T1000 (cell line): ENCODE measurements around the gene OR2J3.
"Not testable (repeated sequence)": the region's sequence is repeated elsewhere in the genome, so short reads cannot be mapped to it uniquely, and the experiment has no call there.

Experiments
- DNase-seq: peaks from one replicate; lab custom pipeline; 2025; ENCODE audit warnings: mixed read lengths; lab: John Stamatoyannopoulos, UW

The OR2J3 gene

GRCh38 chr6:29107758-29108157 is at the start of gene OR2J3:
Gene OR2J3, plus strand, starts transcription at chr6:29108058. Its CDS starts 3,833 bp downstream, at chr6:29111891.
- no peak for DNase-seq

DNA sequence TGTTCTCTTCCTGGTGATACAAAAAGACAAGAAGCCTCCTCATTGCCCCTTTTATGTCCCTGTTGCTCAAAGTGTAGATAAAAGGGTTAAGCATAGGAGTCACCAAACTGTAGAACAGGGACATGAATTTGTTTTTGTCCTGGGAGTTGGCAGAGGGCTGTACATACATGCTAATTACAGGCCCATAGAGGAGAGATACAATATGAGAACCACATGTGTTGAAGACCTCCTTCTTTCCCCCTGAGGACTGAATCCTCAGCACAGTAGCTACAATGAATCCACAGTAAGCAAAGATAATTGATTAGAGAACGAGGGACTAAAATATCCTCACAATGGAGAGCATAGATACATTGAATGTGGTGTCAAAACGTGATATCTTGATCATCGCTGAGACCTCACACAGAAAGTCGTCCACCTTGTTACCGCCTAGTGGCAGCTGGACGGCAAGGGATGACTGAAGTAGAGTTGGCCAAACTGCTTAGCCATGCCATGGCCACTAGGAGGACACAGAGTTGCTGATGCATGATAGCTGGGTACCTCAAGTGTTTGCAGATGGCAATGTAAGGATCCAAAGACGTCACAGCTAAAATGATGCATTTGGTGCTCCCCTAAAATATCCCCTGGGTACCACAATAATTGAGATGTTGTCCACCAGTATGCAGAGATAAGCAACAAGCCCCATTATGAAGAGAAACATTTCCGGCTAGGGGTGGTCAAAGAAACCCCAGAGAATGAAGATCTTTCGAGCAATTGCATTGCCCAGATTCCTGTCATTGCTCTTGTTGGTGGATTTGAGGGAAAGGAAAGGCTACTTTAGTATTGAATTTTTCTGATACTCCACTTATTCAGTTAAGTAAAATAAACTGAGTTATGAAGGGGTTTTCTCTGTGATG is 35.8 kb upstream of the OR2J3 start:
- DNase-seq: no peak

DNA sequence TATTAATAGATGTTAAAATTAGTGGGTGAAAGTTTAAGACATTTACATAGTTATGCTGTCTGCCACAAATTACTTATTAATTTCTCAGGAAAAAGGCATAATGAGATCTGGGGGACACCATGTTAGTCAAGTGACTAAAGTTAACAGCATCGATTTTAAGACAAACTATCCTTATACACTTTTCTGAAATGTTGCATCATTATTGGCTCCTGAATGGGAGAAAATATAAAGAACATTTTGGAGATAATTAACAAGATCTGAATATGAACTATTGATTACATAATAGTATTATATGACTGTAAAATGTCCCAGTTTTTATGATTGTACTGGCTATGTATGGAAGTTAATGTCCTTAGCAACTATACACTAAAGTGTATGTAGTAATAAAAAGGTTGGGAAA is 28.7 kb upstream of the OR2J3 start:
- DNase-seq: no peak

GRCh38 chr6:29081312-29081711 is 26.5 kb upstream of the OR2J3 start:
- DNase-seq: no peak

DNA sequence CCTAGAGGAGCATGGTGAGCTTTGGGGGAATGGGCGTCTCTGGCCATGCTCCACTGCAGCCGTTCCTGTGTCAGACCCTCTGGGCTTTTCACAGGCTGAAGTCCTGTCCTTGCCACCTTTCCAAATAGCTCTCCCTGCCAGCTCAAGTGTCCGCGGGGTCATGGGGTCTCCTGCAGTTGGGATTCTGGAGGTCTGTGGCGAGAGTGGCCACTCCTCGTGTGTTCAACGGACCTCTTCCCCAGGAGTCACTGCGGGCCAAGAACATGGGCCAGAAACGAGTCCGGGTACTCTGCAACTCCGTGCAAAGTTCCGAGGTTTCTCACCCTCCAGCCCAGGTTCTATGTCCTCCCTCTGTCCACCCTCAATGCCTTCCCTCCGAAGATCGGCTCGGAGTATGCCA is 25.4 kb upstream of the OR2J3 start:
- no peak for DNase-seq

DNA sequence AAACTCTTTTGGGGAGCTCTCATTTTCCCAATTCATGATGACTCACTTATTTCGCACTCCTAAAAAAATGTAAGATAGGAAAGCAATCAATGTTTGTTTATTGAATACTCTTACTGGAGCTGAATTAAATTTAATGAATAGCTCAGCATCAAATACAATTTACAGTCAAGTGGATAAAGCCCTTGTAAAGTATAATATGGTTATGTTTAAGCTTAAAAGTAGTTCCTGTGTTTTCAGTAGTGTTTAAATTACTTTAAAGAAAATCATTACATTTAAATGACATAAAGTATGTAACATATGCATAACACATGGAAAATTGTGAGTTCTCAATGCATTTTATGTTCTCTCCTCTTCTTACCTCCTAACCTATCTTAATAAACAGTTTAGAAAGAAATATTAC is 20.6 kb upstream of the OR2J3 start, which contains the start of gene OR2B3:
Gene OR2B3 (minus strand): TSS at position 101 of the 400 bp plus-strand sequence. CDS start 65 bp downstream, at position 36.
- no peak for DNase-seq

DNA sequence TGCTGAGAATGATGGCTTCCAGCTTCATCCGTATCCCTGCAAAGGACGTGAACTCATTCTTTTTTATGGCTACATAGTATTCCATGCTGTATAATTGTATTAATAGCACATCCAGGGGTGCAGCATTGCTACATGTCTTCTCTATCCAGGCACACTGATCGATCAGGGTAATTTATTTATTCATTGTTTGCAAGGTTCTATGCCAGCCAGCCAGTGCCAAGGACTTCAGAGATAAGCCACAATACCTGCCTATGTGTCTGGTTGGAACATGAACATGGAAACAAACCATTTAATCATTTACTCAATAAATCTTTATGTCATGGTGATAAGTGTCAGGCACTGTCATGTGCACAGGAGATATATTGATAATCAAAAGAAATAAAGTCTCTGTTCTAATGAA is 14.9 kb upstream of the OR2J3 start:
- DNase-seq: no peak

- DNase-seq: no peak
These were observed 10.1 kb upstream of the OR2J3 start for GRCh38 chr6:29097803-29098202.

- no peak for DNase-seq
These were observed 8.7 kb upstream of the OR2J3 start, which contains the start of gene OR2J1 for GRCh38 chr6:29099190-29099589. Gene OR2J1, plus strand, starts transcription at chr6:29099490. Its CDS starts 1,453 bp downstream, at chr6:29100943.

GRCh38 chr6:29112135-29112534 is 4.3 kb downstream of the OR2J3 start:
- no peak for DNase-seq

DNA sequence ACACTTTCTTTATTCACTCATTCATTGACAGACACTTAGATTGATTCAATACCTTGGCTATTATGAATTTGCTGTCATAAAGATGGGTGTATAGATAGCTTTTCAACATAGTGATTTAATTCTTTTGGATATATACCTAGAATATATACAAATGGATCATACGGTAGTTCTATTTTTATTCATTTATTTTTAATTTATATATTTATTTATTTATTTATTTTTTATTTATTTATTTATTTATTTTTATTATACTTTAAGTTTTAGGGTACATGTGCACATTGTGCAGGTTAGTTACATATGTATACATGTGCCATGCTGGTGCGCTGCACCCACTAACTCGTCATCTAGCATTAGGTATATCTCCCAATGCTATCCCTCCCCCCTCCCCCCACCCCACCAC is 7.1 kb downstream of the OR2J3 start:
- DNase-seq: not testable (repeated sequence)

GRCh38 chr6:29129326-29130012 is 21.6 kb downstream of the OR2J3 start:
- DNase-seq: no peak

GRCh38 chr6:29130644-29131043 is 22.8 kb downstream of the OR2J3 start:
- DNase-seq: no peak

DNA sequence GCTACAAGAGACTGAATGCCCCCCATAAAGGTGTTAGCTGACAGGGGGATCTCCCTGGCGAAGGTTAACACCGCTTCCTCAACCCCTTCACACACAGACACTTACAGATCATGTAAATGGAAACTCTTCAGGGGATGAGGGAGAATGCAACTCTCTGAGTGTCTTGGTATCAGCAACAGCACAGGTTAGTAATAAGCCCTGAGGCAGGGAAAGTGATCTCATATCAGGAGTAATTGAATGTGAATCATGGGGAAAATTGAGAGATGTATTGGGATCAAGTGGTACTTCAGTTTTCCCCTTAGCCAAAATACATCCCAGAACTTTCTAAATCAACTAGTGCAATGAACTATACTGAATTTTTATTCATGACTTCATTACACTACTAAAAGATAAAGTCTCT is 23.8 kb downstream of the OR2J3 start:
- DNase-seq: no peak

DNA sequence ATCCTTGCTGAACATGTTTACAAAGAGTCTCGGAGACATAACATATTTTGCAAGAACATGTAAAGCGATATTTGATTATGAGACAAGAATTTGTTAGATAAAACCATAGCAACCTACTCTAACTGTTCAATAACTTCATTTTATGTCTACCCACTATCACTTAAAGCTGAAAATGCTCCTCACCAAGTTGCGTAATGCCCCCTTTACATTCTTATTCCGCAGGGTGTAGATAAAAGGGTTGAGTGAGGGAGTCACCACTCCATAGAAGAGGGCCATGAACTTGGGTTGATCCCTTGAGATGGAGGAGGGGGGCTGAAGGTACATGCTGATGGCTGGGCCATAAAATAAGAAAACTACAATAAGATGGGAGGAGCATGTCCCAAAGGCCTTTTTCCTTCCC is 29.9 kb downstream of the OR2J3 start:
- no peak for DNase-seq

- DNase-seq: no peak
These were observed 33.7 kb downstream of the OR2J3 start for GRCh38 chr6:29141606-29142005.

DNA sequence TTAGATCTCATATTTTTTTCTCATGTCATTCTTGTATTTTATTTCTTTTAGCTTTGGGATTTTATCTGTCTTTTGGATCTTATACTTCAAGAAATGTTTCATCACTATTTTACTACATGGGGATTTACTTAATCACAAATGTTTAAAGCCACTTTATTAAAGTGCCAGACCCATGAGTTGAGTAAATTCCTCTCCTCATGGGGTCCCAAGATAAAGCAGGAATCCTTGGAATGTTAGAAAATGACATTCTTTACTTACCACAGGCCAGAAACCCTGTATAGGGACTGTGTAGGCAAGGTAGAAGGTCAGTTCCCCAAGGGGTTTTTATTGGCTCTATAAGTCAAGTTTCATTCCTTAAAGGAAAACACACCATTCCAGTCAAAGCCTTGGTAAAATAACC is 34.5 kb downstream of the OR2J3 start:
- no peak for DNase-seq

GRCh38 chr6:29146179-29146578 is 38.3 kb downstream of the OR2J3 start:
- DNase-seq: no peak

GRCh38 chr6:29147074-29147473 is 39.2 kb downstream of the OR2J3 start:
- DNase-seq: no peak

- not testable (repeated sequence) for DNase-seq
These were observed 41.6 kb downstream of the OR2J3 start for GRCh38 chr6:29149444-29149843.

DNA sequence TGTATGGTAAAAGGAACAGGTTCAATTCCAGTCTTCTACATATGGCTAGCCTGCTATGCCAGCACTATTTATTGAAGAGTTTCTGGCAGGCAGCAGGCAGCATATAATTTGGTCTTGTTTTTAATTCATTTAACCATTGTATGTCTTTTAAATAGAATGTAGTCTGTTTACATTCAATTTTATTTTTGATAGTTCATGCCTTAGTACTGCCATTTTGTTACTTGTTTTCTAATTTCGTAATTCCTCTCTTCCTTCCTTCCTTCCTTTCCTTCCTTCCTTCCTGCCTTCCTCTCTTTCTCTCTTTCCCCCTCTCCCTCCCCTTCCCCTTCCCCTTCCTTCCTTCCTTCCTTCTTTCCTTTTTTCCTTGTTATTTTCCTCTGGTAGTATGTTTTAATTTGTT is 45.2 kb downstream of the OR2J3 start:
- no peak for DNase-seq

DNA sequence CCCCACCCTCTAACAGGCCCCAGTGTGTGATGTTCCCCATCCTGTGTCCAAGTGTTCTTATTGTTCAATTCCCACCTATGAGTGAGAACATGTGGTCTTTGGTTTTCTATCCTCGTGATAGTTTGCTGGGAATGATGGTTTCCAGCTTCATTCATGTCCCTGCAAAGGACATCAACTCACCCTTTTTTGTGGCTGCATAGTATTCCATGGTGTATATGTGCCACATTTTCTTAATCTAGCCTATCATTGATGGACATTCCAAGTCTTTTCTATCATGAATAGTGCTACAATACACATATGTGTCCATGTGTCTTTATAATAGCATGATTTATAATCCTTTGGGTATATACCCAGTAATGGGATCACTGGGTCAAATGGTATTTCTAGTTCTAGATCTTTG is 47.3 kb downstream of the OR2J3 start:
- DNase-seq: not testable (repeated sequence)

DNA sequence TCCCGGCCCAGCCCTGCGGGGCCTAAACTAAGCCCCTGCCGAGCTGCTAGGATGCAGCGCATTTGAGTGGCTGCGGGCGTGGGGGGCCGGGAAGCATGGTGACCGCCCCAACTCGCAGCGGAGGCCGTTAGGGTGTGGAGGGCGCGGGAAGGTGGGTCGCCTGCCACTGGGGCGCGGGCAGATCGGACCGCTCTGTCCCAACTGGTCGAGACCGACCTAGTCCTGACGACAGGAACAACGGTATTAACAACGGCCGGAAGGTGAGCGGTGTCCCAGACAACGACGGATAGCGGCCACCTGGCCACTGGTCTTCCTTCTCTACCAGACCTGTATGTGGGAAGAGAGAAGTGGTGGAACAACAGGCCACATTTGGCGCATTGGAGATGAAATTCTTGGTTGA is 52.1 kb downstream of the OR2J3 start:
- not testable (repeated sequence) for DNase-seq
